A172 (cell line): ENCODE results near the gene DOK1. TPM values are rescaled to one million over a fixed set of nuclear protein-coding genes. Genes with fewer than 3 reads are reported as not detected.
A peak's percentile ranks its signal among the peaks of the same experiment; 100 is the strongest.

Experiments
- DNase-seq: peaks from one replicate; pipeline ENCODE4 v3.0.0-alpha.2; 2015; ENCODE audit warnings: low spot score
- total RNA-seq: library from RNA; depleted of rRNA; stranded (reverse); fragments of >200 nt; shearing (Covaris generic); gene quantifications from 2 replicates; pipeline ENCODE4 v1.2.3, GENCODE V29; 2014

Gene DOK1
- total RNA-seq, 1 experiment from 2014 or later = 24.8 TPM

DNA sequence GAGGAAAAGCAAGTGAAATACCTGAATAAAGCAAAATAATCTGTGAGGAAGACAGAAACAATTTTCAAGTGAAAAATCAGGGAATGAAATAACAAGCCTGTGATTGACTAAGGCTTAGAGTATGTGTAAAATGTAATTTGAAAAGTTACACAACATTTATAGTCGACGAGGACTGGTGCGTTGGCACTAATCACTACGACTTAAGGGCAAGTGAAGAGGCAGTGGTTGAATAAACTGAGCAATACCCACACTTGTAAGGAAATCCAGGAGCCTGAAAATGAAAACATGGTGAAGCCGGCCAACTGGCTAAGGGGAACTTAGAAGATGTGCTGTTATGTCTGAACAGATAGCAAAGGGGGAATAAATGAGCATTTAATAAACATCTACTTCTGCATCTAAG, 13.4 kb downstream of the DOK1 start:
- peak; percentile 74 for DNase-seq

DNA sequence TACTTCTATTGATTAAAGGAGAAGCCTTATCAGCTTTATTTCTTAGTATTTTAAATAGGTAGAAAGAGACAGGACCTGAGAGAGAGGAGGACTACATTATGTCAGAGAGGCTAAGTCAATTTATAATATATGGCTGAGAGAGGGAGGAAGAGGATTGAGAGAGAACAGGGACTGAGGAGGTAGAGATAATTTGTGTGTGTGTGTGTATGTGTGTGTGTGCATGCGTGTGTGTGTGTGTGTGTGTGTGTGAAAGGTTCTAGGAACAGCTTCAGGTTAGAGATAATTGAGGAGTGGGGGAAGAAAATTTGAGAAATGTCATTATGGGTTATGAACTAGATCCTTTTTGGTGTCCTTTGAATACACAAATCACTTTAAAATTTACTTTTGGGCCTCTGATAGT, 15.2 kb downstream of the DOK1 start:
- no peak for DNase-seq

DNA sequence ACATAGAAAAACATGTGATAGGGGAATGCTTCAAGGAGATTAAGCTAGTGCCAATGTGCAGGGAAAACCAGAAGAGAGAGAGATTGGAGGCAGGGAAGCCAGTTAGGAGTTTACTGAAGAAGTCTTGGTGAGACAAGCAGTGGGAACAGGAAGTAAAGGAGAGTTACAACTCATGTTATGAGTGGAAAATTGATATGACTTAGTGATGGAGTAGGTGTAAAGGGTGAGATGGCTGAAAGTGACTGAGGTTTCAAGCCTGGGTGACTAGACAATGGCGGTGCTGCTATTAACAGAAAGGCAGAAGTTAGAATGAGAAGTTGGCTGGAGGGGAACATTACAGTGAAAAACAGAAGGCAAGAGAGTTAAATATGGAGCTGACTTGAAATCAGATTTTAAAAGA, 16.5 kb downstream of the DOK1 start:
- no peak for DNase-seq

DNA sequence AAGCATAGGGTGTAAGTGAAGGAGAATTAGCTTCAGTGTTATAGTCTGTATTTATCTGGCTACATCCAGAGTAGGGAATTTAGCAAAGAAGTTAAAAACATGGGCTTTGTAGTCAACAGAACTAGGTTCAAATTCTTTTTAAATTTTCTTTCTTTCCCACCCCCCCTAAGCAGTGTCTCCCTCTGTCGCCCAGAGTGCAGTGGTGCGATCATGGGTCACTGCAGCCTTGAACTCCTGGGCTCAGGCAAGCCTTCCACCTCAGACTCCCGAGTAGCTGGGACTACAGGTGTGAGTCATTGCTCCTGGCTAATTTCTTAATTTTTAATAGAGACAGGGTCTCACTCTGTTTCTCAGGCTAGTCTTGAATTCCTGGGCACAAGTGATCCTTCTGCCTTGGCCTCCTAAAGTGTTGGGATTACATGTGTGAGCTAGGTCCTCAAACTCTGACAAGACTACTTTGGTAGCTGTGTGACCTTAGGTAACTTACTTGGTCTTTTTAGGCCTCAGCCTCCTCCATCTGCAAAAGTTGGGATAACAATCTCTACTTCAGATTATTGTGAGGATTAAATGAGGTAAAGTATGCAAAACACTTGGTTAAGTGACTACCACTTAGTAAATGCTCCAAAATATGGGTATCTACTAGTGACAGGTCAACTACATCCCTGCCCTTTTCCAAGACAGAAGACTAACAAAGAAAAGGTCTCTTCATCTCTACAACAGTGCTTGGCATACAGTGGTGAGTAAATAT, 17.8 kb downstream of the DOK1 start:
- no peak for DNase-seq

DNA sequence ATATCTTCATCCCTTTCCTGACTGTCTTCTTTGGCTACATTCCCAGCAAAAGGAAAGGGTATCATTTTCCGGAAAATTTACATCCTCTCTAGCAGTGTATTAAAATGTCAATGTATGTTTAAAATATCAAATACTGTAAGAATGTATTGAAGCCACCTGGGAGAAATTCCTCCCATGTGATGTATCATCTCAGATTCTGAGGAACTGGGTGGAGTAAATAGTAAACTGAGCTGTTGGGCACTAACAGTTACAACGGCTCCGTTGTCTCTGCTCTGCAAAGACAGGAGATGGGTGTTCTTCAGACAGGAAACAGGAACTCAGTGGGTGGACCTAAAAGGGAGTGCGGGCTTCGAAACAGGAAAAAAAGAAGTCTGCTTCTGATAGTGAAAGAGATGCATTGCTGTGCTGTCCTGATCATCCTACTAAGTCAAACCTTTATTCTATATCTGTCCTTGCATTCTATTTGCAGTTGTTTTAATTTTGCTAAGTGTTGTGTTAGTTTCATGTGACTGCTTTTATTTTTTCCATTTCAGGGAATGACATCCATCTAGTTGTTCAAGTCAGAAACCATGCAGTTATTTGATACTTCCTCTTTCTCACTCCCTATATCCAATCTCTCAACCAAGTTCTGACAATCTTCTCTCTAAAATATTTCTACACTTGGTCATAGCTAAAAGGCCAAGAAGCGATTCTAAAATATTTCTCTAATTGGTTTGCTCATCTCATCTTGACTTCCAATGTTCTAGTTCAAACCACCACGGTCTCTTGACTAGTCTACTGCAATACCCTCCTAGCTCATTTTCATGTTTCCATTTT, 19.4 kb downstream of the DOK1 start:
- peak; percentile 83 for DNase-seq

DNA sequence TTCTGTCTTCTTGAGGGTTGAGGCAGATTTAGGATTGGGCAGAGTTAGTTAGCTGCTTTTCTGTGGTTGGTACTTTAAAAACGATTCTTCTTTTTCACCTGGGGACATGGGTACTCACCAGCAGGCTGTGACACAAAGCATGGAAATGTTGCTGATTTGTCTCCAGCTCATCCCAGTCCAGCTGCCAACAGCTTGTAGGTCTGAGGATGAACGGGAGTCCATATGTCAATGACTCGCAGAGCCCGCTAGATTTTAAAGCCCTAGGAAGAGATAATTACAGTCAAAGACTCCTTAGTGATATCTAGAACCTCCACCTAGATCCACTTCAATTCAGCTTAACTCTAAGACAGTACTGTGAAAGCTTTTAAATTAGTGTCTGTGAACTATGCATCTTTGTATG, 20.8 kb downstream of the DOK1 start:
- no peak for DNase-seq

DNA sequence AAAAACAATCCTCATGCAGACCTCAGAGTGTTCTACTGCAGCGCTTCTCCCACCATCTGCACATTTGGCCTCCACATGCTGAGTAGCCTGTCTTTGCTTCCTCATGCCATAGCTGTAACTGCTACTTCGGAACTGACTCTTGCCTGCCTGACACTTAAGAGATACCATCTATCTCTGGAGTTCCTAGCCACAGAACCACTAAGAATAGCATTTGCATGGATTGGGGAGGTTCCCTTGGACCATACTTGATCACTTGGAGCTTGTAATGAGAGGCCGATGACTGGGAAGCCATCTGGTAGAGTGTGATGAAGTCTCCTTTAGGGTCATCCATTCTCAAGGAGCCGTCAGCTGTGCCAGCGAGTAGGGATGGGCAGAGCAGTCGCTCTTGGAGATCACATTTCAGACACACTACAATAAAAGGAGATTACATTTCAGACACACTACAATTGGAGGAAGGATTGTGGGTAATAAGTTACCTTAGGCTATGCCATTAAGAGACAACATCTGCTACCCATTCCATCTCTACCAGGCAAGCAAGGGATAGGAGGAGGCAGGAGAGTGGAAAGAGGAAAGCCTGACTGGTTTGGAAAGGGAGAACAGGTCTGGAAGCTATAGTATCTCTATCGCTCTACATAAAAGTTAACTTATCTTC, 21.8 kb downstream of the DOK1 start:
- no peak for DNase-seq

DNA sequence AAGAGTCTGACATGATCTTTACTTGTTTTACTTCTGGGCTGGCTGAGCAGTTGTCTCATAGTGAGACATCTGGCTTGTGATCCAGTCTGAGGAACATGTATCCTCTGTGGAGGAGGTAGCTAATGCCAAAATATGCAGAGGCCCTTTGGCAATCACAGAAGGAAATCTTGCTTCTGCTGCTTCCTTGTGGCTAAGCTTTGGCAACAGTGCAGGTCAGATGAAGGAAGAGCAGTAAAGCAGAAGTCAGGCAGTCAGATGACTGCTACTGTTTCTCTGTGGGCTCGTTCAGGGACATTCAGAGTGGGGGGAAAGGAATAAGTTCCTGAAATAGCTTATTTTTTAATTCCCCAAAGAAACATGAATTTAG, 22.3 kb downstream of the DOK1 start:
- no peak for DNase-seq

DNA sequence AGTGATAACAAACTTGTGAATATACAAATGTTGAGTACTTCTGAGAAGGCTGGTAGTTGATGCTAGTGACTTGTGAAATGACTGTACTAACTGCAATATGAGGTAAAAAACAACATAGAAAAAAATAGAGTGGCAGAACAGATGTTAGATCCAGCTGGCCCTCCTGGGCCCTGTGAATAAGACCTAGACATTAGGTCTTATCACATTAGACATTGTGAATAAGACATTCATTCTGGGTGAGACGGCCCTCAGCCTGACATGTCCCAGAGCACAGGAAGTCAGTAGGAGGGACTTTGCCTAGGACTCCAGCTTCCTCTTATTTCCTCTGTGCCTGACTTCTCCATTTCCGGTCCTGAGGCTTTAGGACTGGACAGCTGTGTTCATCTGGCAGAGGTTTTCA, 22.9 kb downstream of the DOK1 start:
- DNase-seq = no peak

DNA sequence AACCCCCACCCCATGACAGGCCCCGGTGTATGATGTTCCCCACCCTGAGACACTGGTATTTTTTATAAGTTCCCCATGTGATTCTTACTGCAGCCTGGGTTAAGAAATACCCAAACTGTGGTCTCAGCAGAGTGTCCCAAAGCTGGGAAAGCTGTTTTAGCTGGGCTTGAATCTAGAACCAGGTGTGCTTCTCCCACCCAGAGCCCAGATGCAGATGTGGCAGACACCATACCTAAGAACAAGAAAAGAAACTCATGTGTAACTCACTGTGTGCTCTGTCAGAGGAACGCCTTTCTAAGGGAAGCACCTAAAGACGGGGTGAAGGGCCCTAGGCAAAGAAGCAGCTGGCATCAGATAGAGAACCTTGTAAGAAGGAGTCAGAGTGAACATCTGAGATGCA, 23.9 kb downstream of the DOK1 start:
- no peak for DNase-seq

DNA sequence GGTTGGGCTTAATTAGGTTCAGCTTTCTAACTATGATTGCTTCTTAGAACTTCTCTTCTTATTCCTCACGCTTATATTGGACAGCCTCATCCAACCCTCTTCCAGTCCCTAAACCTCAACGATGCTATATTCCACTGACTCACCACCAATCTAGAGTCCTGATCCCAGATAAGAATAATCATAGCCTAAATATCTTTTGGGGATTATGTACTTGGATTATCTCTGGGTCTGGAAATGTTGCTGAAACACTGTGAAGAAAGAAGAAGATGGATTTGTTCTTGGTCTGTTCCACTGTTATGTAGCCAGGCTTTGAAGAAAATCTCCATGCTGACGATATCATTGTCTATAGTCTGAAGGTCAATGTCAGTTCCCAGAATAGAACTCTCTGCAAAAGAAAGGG, 26.9 kb downstream of the DOK1 start:
- DNase-seq = no peak

DNA sequence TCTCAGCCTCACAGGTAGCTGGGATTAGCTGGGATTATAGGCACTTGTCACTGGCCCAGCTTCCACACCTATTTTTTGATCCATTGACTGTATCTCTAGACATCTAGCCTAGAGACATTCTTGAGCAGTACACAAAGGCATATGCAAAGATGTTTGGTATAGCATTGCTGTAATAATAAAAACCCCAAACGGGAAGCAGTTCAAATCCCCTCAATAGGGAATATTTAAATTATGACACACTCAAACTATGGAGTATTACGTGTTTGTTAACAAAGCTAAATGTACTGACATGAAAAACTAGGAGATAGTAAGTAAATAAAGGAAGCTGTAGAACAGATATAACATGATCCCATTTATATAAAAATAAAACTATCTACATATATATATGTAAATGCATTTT, 27.7 kb downstream of the DOK1 start:
- DNase-seq = no peak

DNA sequence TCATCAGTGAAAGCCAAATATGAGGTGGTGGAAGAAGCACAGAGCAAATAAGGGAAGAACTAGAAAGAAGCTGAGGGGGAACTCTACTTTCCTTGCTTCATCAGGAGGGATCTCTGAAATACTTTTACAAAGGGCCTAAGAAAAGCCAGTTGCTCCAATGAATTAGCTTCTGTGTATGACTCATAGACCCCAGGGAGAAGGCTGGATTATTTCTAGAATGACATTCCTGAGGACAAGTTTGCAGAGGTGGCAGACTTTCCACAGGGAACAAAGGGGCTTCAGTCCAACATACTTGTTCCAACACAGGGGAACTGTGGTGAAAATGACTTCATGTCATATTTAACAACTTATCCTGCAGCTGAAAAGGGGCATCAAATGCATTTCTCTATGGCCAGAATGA, 29.0 kb downstream of the DOK1 start:
- peak; percentile 71 for DNase-seq

DNA sequence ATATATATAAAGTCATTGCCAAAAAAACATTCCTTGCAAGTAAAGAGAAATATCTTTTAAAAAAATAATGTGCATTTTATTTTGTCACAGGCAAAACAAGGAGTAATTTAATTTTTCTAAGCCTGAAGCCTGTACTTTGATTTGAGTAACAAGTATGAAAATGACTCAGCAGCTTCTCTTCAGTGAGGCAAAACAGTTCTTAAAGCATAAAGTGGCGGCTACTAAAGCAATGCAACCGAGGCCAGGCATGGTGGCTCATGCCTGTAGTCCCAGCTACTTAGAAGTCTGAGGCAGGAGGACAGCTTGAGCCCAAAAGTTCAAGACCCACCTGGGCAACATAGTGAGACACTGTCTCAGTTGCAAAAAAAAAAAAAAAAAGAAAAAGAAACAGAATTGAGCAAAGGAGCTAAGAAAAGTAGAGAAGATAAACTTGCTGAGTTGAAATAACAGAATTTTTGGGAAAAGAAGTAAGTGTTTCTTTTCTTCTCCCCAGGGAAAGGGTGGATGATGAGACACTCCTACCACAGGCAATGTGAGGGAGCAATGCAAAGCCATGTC, 29.6 kb downstream of the DOK1 start:
- peak; percentile 44 for DNase-seq

DNA sequence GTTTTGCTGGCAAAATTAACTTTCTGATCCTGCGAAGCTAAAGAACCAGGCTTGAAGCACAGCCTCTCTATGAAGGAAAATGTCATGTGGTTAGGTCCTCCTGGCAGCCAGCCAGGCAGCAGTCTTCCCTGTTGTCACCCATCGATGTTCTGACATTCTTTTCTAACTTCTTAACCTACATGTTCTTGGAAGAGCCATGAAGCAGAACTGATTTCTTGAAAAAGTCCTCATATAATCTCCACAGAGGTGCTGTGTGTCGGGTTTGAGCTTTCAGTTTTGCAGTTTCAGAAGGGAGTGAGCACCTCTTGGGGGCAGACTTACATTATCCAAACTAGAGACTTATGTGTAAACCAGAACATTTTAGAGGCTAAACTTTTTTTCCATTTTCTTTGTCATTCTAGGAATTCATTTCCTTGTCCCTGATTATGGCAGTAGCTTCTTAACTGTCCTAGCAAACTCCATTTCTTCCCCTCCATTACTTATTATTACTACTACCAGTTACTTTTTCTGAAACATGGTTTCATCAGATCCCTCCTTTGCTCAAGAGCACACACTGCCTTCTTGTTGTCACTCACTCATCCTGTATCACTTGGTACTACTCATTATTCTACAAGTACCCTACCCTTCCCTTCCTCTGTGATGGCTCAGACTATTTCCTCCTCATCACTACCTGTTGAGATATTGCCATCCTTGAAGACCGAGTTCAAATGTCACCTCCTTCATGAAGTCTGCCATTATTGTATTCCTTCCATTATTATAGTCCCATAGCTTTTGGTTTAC, 31.1 kb downstream of the DOK1 start:
- no peak for DNase-seq

DNA sequence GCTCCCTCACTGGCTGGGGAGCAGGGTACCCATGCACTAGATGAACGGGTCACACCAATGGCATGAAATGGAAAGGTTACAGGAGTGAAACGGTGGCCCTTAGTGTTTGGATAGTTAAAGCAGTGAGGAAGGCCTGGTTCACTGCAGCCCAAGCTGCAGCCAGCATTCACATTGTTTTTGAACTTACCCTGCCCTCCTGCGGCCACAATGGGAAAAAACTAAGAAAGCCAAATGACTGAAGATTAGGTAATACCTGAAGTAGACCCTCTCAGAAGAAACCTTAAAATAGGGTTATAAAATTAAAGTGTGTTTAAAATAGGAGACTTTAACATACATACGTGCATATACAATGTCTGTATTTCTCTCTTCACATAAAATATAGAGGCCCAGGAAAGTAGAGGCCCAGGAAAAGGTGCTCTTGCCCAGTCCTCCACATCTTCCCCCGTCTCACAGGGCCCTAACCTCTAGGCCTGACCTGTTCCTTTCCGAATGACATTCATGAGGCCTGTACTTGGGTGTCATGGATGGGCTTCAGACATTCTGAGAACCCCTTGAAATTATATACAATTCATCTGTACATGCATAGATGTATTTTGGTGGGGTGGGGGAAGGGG, 33.3 kb downstream of the DOK1 start:
- DNase-seq = peak; percentile 70

DNA sequence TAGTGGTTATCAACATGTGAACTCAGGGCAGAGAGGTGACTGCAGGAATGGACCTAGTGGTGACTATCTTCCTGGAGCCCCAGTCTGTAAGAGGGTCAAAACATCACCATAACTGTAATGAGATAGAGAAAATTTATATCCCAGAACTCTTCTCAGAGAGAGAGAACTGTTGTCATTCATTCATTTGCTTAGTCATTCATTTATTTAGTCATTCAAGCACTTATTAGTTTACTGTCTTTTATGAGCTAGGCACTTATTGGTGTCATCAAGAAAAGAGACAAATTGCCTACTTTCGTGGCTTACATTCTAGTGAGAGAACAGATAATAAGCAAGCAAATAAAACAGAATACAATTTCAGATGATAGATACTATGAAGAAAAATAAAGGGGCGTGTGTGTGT, 34.1 kb downstream of the DOK1 start:
- no peak for DNase-seq

DNA sequence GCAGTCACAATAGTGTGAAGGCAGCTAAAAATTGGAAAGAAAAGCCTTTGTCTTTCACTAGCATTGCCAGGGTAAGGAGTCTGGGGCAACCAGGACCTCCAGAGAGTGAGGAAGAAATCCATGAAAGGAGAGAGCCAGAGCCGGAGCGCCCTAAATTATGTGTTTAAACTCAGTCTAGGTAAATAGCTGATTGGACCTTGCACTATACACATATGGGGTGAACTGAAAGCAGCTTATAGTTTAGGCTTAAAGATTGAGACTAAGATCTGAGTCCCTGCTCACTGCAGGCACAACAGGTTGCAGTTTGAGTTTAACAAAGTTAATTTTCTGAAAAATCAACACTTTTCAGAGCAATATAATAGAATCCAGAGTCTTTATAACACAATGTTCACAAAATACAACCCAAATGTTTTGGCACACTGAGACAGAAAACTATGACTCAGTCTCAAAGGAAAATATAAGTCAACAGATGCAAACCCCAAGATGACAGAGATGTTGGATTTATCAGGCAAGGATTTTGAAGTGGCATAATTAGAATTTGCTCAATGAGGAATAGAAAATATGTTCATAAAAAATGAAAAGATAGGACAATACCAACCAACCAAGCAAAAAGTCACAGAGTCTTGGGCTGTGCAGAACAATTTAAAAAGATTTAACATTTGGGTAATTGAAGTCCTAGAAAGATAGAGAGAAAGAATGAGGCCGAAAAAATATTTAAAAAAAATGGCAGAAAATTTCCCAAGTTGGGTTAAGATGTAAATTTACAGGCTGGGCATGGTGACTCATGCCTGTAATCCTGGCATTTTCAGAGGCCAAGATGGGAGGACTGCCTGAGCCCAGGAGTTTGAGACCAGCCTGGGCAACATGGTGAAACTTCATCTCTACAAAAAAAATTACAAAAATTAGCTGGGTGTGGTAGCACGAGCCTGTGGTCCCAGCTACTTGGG, 39.6 kb downstream of the DOK1 start:
- no peak for DNase-seq

DNA sequence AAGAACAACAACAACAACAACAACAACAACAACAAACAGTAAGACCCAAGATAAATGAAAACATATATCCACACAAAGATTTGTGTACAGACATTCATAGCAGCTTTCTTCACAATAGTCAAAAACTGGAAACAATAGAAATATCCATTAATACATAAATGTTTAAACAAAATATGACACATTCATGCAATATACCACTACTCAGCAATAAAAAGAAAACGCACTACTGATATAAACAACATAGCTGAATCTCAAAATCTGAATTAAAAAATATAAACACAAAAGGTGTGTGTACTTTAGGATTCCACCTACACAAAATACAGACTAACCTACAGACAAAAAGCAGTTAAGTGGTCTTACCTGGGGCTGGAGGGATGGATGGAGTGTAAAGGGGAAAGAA, 42.1 kb downstream of the DOK1 start:
- no peak for DNase-seq

DNA sequence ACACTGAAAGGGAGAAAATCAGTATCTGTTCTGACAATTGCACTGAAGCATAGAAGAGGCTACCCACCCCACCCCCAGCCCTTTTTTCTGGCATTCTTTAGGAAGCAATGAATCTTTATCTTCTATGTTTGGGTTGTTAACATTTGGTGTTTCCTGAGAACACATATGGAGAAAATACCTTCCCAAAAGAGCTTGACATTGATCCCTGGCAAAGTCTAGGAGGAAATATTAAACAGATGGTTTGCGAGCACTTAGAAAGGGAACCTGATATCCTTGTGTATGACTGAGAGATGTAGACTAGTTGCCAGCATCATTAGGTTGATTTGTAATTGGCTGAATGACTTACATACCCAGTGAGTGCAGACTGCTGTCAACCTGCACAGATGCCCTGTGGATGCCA, 42.9 kb downstream of the DOK1 start:
- no peak for DNase-seq
